ENCODE results near the gene BLM.

DNA sequence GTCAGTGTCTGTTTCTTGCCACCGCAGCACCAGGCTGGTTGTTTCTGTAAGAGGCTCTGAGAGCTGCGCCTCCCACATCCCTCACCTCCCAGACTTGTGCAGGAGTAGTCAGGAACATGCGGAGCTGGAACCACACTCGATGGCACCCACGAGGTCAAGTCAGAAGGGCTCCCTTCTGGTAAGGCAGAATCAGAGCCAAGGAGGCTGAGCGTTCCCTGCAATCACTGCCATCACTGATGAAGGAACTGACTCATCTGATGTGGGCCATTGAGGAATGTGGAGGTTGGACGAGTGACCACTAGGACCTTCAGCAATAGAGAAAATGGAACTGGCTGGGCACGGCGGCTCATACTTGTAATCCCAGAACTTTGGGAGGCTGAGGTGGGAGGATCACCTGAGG is 35.7 kb upstream of the BLM start:
- TF ChIP-seq, protein P1, sequence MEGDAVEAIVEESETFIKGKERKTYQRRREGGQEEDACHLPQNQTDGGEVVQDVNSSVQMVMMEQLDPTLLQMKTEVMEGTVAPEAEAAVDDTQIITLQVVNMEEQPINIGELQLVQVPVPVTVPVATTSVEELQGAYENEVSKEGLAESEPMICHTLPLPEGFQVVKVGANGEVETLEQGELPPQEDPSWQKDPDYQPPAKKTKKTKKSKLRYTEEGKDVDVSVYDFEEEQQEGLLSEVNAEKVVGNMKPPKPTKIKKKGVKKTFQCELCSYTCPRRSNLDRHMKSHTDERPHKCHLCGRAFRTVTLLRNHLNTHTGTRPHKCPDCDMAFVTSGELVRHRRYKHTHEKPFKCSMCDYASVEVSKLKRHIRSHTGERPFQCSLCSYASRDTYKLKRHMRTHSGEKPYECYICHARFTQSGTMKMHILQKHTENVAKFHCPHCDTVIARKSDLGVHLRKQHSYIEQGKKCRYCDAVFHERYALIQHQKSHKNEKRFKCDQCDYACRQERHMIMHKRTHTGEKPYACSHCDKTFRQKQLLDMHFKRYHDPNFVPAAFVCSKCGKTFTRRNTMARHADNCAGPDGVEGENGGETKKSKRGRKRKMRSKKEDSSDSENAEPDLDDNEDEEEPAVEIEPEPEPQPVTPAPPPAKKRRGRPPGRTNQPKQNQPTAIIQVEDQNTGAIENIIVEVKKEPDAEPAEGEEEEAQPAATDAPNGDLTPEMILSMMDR (IDR thresholded peaks at IDR 0.05): no peak
- no peak for TF ChIP-seq POLR2A (IDR thresholded peaks at IDR 0.05)
- no peak for TF ChIP-seq EP300 (IDR thresholded peaks at IDR 0.05)

Measured in ovary (tissue), 3 donors.